GM23338 (cell line): ENCODE data around the gene FCHSD1. TPM values are rescaled to one million over a fixed set of nuclear protein-coding genes. Genes with fewer than 3 reads are reported as not detected.
A peak's percentile ranks its signal among the peaks of the same experiment; 100 is the strongest.

Experiments
- ATAC-seq: fragments of 200-7000 bp; cut with Tn5 transposase; 3 replicates; pipeline ENCODE4 v1.9.1; 2020
- DNase-seq: peaks from one replicate; pipeline ENCODE4 v3.0.0-alpha.2; 2015; ENCODE audit warnings: low spot score
- H2AFZ ChIP-seq: fragments of 200-600 bp; sonication (generic); 2 replicates; pipeline ENCODE4 v1.8.0; 2016; ENCODE audit warnings: antibody characterized with exemption, mild to moderate bottlenecking, moderate library complexity
- H3F3A ChIP-seq: fragments of 200-600 bp; sonication (generic); replicated peaks from 2 replicates; pipeline ENCODE4 v1.8.0; 2017; ENCODE audit warnings: antibody characterized with exemption, mixed run types, low read depth
- H3K27ac ChIP-seq: fragments of 200-600 bp; sonication (generic); 2 replicates; pipeline ENCODE4 v1.6.1; 2016; ENCODE audit warnings: low read depth
- H3K27me3 ChIP-seq: fragments of 200-600 bp; sonication (generic); 2 replicates; pipeline ENCODE4 v1.8.0; 2016; ENCODE audit warnings: mild to moderate bottlenecking, mixed run types, moderate library complexity; ENCODE audit not compliant: insufficient read depth
- H3K36me3 ChIP-seq: fragments of 200-600 bp; sonication (generic); 2 replicates; pipeline ENCODE4 v1.8.0; 2016; ENCODE audit warnings: mild to moderate bottlenecking; ENCODE audit not compliant: insufficient read depth
- H3K4me1 ChIP-seq: fragments of 200-600 bp; sonication (generic); 2 replicates; pipeline ENCODE4 v1.8.0; 2016; ENCODE audit warnings: mild to moderate bottlenecking, moderate library complexity; ENCODE audit not compliant: insufficient read depth
- H3K4me2 ChIP-seq: fragments of 200-600 bp; sonication (generic); 2 replicates; pipeline ENCODE4 v1.7.1; 2017; ENCODE audit warnings: mixed run types
- H3K4me3 ChIP-seq: fragments of 200-600 bp; sonication (generic); 2 replicates; pipeline ENCODE4 v1.6.1; 2016; ENCODE audit warnings: mixed run types
- H3K79me2 ChIP-seq: fragments of 200-600 bp; sonication (generic); replicated peaks from 2 replicates; pipeline ENCODE4 v1.8.0; 2017; ENCODE audit warnings: mild to moderate bottlenecking; ENCODE audit not compliant: insufficient read depth
- H3K9me2 ChIP-seq: fragments of 200-600 bp; sonication (generic); 2 replicates; pipeline ENCODE4 v1.8.0; 2017; ENCODE audit not compliant: insufficient read depth
- H4K20me1 ChIP-seq: fragments of 200-600 bp; sonication (generic); replicated peaks from 2 replicates; pipeline ENCODE4 v1.8.0; 2017; ENCODE audit warnings: mild to moderate bottlenecking; ENCODE audit not compliant: insufficient read depth
- H3K27ac Mint-ChIP-seq: 2 replicates; pipeline ENCODE4 v1.8.0; 2020; ENCODE audit warnings: inconsistent platforms, mild to moderate bottlenecking, moderate library complexity, mixed read lengths
- H3K27me3 Mint-ChIP-seq: 3 replicates; pipeline ENCODE4 v1.8.0; 2022; ENCODE audit warnings: low read depth, mild to moderate bottlenecking, moderate library complexity, mixed read lengths, inconsistent platforms; ENCODE audit not compliant: insufficient read depth, poor library complexity
- H3K36me3 Mint-ChIP-seq: 3 replicates; pipeline ENCODE4 v1.8.0; 2021; ENCODE audit warnings: low read depth, mild to moderate bottlenecking, inconsistent platforms, moderate library complexity, mixed read lengths
- H3K4me1 Mint-ChIP-seq: 3 replicates; pipeline ENCODE4 v1.8.0; 2020; ENCODE audit warnings: mild to moderate bottlenecking, inconsistent platforms, mixed read lengths
- H3K4me3 Mint-ChIP-seq: 3 replicates; pipeline ENCODE4 v1.8.0; 2021; ENCODE audit warnings: moderate library complexity, mild to moderate bottlenecking, inconsistent platforms, mixed read lengths
- H3K9me3 Mint-ChIP-seq: 3 replicates; pipeline ENCODE4 v1.8.0; 2020; ENCODE audit warnings: moderate library complexity, mild to moderate bottlenecking, inconsistent platforms, mixed read lengths
- CREB1 ChIP-seq: fragments of 250-450 bp; sonication (Bioruptor Pico); IDR thresholded peaks from 2 replicates; pipeline ENCODE4 v1.5.0; 2020; ENCODE audit warnings: low read depth, mild to moderate bottlenecking, moderate library complexity
- CTCF ChIP-seq, 2 experiments: fragments of 200-600 bp in 1 of 2; sonication (generic) in 1 of 2; conservative IDR thresholded peaks; 2 replicates each; pipeline versions ENCODE4 v1.5.1 to v1.6.1; 2016 to 2017; ENCODE audit warnings: antibody characterized with exemption in 2 of 2, low read depth in 2 of 2, mild to moderate bottlenecking in 2 of 2, moderate library complexity in 1 of 2
- ETS1 ChIP-seq: IDR thresholded peaks from 2 replicates; pipeline ENCODE4 v1.6.1; 2016; ENCODE audit warnings: antibody characterized with exemption
- EZH2 ChIP-seq: fragments of 200-600 bp; sonication (generic); IDR thresholded peaks from one replicate; pipeline ENCODE4 v1.8.0; 2017; ENCODE audit warnings: antibody characterized with exemption, mild to moderate bottlenecking, low read depth; ENCODE audit not compliant: unreplicated experiment
- EZH2phosphoT487 ChIP-seq: fragments of 200-600 bp; sonication (generic); IDR thresholded peaks from one replicate; pipeline ENCODE4 v1.8.1; 2018; ENCODE audit warnings: antibody characterized with exemption; ENCODE audit not compliant: unreplicated experiment
- JUNB ChIP-seq: IDR thresholded peaks from one replicate; pipeline ENCODE4 v1.6.1; 2016; ENCODE audit warnings: antibody characterized with exemption; ENCODE audit not compliant: unreplicated experiment
- NANOG ChIP-seq: IDR thresholded peaks from 2 replicates; pipeline ENCODE4 v1.6.1; 2016; ENCODE audit warnings: antibody characterized with exemption, borderline replicate concordance
- POLR2AphosphoS5 ChIP-seq: IDR thresholded peaks from 2 replicates; pipeline ENCODE4 v1.6.1; 2016; ENCODE audit warnings: antibody characterized with exemption, low read depth
- REST ChIP-seq: IDR thresholded peaks from one replicate; pipeline ENCODE4 v1.6.1; 2018; ENCODE audit warnings: antibody characterized with exemption; ENCODE audit not compliant: unreplicated experiment
- STAT1 ChIP-seq: IDR thresholded peaks from one replicate; pipeline ENCODE4 v1.6.1; 2016; ENCODE audit warnings: antibody characterized with exemption; ENCODE audit not compliant: unreplicated experiment
- ZNF114 ChIP-seq: fragments of 250-450 bp; sonication (Bioruptor Pico); IDR thresholded peaks from 2 replicates; pipeline ENCODE4 v1.5.0; 2020; ENCODE audit warnings: mild to moderate bottlenecking, moderate library complexity
- ZNF331 ChIP-seq: fragments of 250-450 bp; sonication (Bioruptor Pico); IDR thresholded peaks from 2 replicates; pipeline ENCODE4 v1.5.0; 2020; ENCODE audit warnings: low read depth, mild to moderate bottlenecking, moderate library complexity
- ZNF462 ChIP-seq: fragments of 250-450 bp; sonication (Bioruptor Pico); IDR thresholded peaks from 2 replicates; pipeline ENCODE4 v1.5.0; 2020; ENCODE audit warnings: mild to moderate bottlenecking, moderate library complexity
- polyA plus RNA-seq: library from polyadenylated mRNA; unstranded; fragments of >200 nt; fragmentation: Nextera tagmentation; extraction: Ambion mirVana; gene quantifications from 2 replicates; pipeline ENCODE4 v1.2.1, GENCODE V29; 2016
- total RNA-seq: library from RNA; depleted of rRNA; stranded (reverse); fragments of >200 nt; shearing (Covaris generic); gene quantifications from 2 replicates; pipeline ENCODE4 v1.2.3, GENCODE V29; 2014

The FCHSD1 gene
- total and polyA plus RNA-seq, 2 experiments from 2014 or later, result 24.7 to 46.6 TPM

GRCh38 chr5:141636106-141636412, 15.2 kb downstream of the FCHSD1 start:
- Mint-ChIP-seq H3K27me3 (peaks cover 8% of the 10 kb centered on the region), H3K4me3 (peak overlapping the region; percentile 91), H3K9me3 (no peaks in the 10 kb centered on the region), H3K36me3 (peaks cover 26% of the 10 kb centered on the region), H3K4me1 (peaks cover 29% of the 10 kb centered on the region), H3K27ac (peak overlapping the region; percentile 81)
- DNase-seq, result no peak
- H3K4me1 ChIP-seq, result peaks cover 20% of the 10 kb centered on the region
- H3K27me3 ChIP-seq, result peaks cover 3% of the 10 kb centered on the region; the same call in 1 of the 2 replicates
- 0 out of 2 replicates have a peak, but pooled peaks cover 14% of the 10 kb centered on the region for H3F3A ChIP-seq
- TF ChIP-seq POLR2AphosphoS5, result no peak
- no peak for TF ChIP-seq ZNF114 (CRISPR knock-in tag)
- no peak for TF ChIP-seq ZNF462 (CRISPR knock-in tag)
- no peak for TF ChIP-seq ZNF331 (CRISPR knock-in tag)
- TF ChIP-seq EZH2, result no peak
- no peak for TF ChIP-seq NANOG
- TF ChIP-seq EZH2phosphoT487, result no peak
- no peak for TF ChIP-seq CREB1
- TF ChIP-seq ETS1, result no peak
- no peak for TF ChIP-seq STAT1
- no peak for TF ChIP-seq CTCF (conservative IDR thresholded peaks at IDR 0.05; ENCODE audit: low read depth in 2 of 2)
- TF ChIP-seq JUNB, result no peak
- TF ChIP-seq REST, result no peak
- no peak for ATAC-seq
- H4K20me1 ChIP-seq, result peaks cover 26% of the 10 kb centered on the region
- peak overlapping the region; percentile 90 for H3K27ac ChIP-seq
- H3K36me3 ChIP-seq, result 0 out of 2 replicates have a peak, but pooled peaks cover 6% of the 10 kb centered on the region
- H3K4me2 ChIP-seq, result peak overlapping the region; percentile 95
- H3K4me3 ChIP-seq, result peak overlapping the region; percentile 99
- peaks cover 54% of the 10 kb centered on the region for H3K79me2 ChIP-seq
- H3K9me2 ChIP-seq, result no peaks in the 10 kb centered on the region
- no peak overlapping the region for H2AFZ ChIP-seq
